Endothelial cell of umbilical vein (primary cell): ENCODE data around the gene TTC13. TPM values are rescaled to one million over a fixed set of nuclear protein-coding genes. Genes with fewer than 3 reads are reported as not detected.

ENCODE experiments used
- BruUV-seq: library from RNA; stranded (reverse); fragments of 400-500 nt; replicated peaks from 2 replicates; lab custom pipeline; 2021; lab: Mats Ljungman, UMichigan
- CTCF ChIA-PET: fragments of 300-600, 350-600 bp; sonication (Branson Sonifier 250); formaldehyde crosslinking; loops from one replicate; lab custom pipeline; 2021; ENCODE audit warnings: antibody characterized with exemption, inconsistent platforms; lab: Charles Lee
- POLR2A ChIA-PET: fragments of 300-600, 350-600 bp; sonication (Branson Sonifier 250); formaldehyde crosslinking; loops from one replicate; lab custom pipeline; 2021; ENCODE audit warnings: antibody characterized with exemption, inconsistent platforms; lab: Charles Lee
- DNase-seq: peaks from one replicate; pipeline ENCODE4 v3.0.0-alpha.2; 2011; ENCODE audit warnings: low read depth, low spot score
- FAIRE-seq: peaks from 2 replicates; lab custom pipeline; 2011; peaks lifted over from hg19 to GRCh38; lab: Jason Lieb, UNC
- H2AFZ ChIP-seq: 2 replicates; pipeline ENCODE4 v1.6.0; 2012; ENCODE audit warnings: low read depth, low read length, control low read depth, inconsistent platforms
- H3K27ac ChIP-seq: 2 replicates; pipeline ENCODE4 v1.5.1; 2011; ENCODE audit warnings: low read depth, mild to moderate bottlenecking, control low read depth, low read length, moderate library complexity; ENCODE audit not compliant: insufficient read depth
- H3K27me3 ChIP-seq, 2 experiments: 2 replicates each; pipeline versions ENCODE4 v1.6.0 to v1.6.1; 2011; ENCODE audit warnings: low read length in 2 of 2, mixed read lengths in 1 of 2; ENCODE audit not compliant: control insufficient read depth in 2 of 2, insufficient read depth in 2 of 2
- H3K36me3 ChIP-seq, 2 experiments: 2 replicates in 1 of 2; 3 replicates in 1 of 2; pipeline ENCODE4 v1.5.1; 2011; ENCODE audit warnings: low read length in 2 of 2, mild to moderate bottlenecking in 1 of 2, moderate library complexity in 1 of 2; ENCODE audit not compliant: control insufficient read depth in 2 of 2, insufficient read depth in 2 of 2; ENCODE audit errors: extremely low read depth in 1 of 2
- H3K4me1 ChIP-seq: 3 replicates; pipeline ENCODE4 v1.5.1; 2011; ENCODE audit warnings: mild to moderate bottlenecking, low read length; ENCODE audit not compliant: control insufficient read depth, insufficient read depth; ENCODE audit errors: extremely low read depth
- H3K4me2 ChIP-seq: 2 replicates; pipeline ENCODE4 v1.6.1; 2011; ENCODE audit warnings: low read length, control low read depth, mixed read lengths; ENCODE audit not compliant: insufficient read depth
- H3K4me3 ChIP-seq, 3 experiments: fragments of 200-600 bp in 1 of 3; sonication (generic), shearing (Covaris generic) in 1 of 3; replicated peaks in 1 of 3; 2 replicates each; pipeline ENCODE4 v1.5.1; 2011 to 2016; ENCODE audit warnings: control low read depth in 3 of 3, low read length in 3 of 3, mild to moderate bottlenecking in 2 of 3, inconsistent platforms in 1 of 3, low read depth in 1 of 3, moderate library complexity in 1 of 3; ENCODE audit not compliant: insufficient read depth in 1 of 3
- H3K79me2 ChIP-seq: 2 replicates; pipeline ENCODE4 v1.6.0; 2012; ENCODE audit warnings: low read length, inconsistent platforms; ENCODE audit not compliant: control insufficient read depth, insufficient read depth
- H3K9ac ChIP-seq: replicated peaks from 2 replicates; pipeline ENCODE3; 2011; ENCODE audit warnings: low read length, control low read depth; ENCODE audit not compliant: insufficient read depth; ENCODE audit errors: extremely low read depth
- H3K9me1 ChIP-seq: replicated peaks from 3 replicates; pipeline ENCODE4 v1.6.0; 2011; ENCODE audit warnings: mild to moderate bottlenecking, low read length; ENCODE audit not compliant: control insufficient read depth, insufficient read depth; ENCODE audit errors: extremely low read depth
- H3K9me3 ChIP-seq: replicated peaks from 2 replicates; pipeline ENCODE4 v1.5.1; 2012; ENCODE audit warnings: low read length, inconsistent platforms; ENCODE audit not compliant: control insufficient read depth, insufficient read depth
- H4K20me1 ChIP-seq: replicated peaks from 2 replicates; pipeline ENCODE3; 2011; ENCODE audit warnings: mild to moderate bottlenecking, low read length; ENCODE audit not compliant: control insufficient read depth, insufficient read depth; ENCODE audit errors: extremely low read depth
- CTCF ChIP-seq, 2 donors: IDR thresholded peaks; 1 replicate in 1 of 2; 2 replicates in 1 of 2; pipeline ENCODE4 v1.5.1; 2011; ENCODE audit warnings: low read length in 2 of 2, mild to moderate bottlenecking in 2 of 2, moderate library complexity in 2 of 2, control low read depth in 1 of 2, inconsistent platforms in 1 of 2, low read depth in 1 of 2; ENCODE audit not compliant: insufficient read depth in 1 of 2; ENCODE audit errors: extremely low read depth in 1 of 2
- EZH2 ChIP-seq: IDR thresholded peaks from 2 replicates; pipeline ENCODE4 v1.6.1; 2012; ENCODE audit warnings: borderline replicate concordance, low read depth, mild to moderate bottlenecking, moderate library complexity, low read length, inconsistent platforms; ENCODE audit not compliant: severe bottlenecking
- FOS ChIP-seq: IDR thresholded peaks from 2 replicates; pipeline ENCODE4 v1.6.1; 2011; ENCODE audit warnings: mild to moderate bottlenecking, low read length, moderate library complexity, borderline replicate concordance; ENCODE audit not compliant: insufficient read depth
- GATA2 ChIP-seq: IDR thresholded peaks from 2 replicates; pipeline ENCODE4 v1.7.0; 2011; ENCODE audit warnings: low read depth, mild to moderate bottlenecking, moderate library complexity, mixed read lengths, low read length; ENCODE audit not compliant: insufficient read length, insufficient read depth
- JUN ChIP-seq: IDR thresholded peaks from 2 replicates; pipeline ENCODE4 v1.6.1; 2011; ENCODE audit warnings: borderline replicate concordance, low read depth; ENCODE audit not compliant: insufficient read length, insufficient read depth
- MYC ChIP-seq: IDR thresholded peaks from one replicate; pipeline ENCODE4 v1.6.1; 2011; ENCODE audit warnings: mild to moderate bottlenecking, low read depth, low read length
- POLR2A ChIP-seq: IDR thresholded peaks from 2 replicates; pipeline ENCODE4 v1.6.1; 2012; ENCODE audit warnings: low read depth, mild to moderate bottlenecking, control low read depth, low read length
- POLR2AphosphoS5 ChIP-seq: IDR thresholded peaks from 2 replicates; pipeline ENCODE4 v1.6.1; 2012; ENCODE audit warnings: low read depth, mild to moderate bottlenecking, control low read depth, low read length, moderate library complexity; ENCODE audit not compliant: insufficient read depth
- dilution Hi-C: fragments of 300-500 bp; cut with MboI; formaldehyde crosslinking; loops from one replicate; pipeline ENCODE4 v1.15.0; 2019; ENCODE audit warnings: low sequenced_read_pairs; ENCODE audit not compliant: extremely low pct_ligation_motif_present
- intact Hi-C: fragments of 100-400 bp; cut with micrococcal nuclease; formaldehyde crosslinking; loops from one replicate; pipeline ENCODE4 v1.10.0; 2022
- polyA plus RNA-seq, 4 experiments: library from polyadenylated mRNA; depleted of rRNA in 3 of 4; stranded (reverse) in 3 of 4; unstranded in 1 of 4; fragments of >200 nt; gene quantifications; 2 replicates each; pipeline versions ENCODE4 v1.2.1 to v1.2.3, GENCODE V29; 2011 to 2012; ENCODE audit warnings: missing spikeins in 1 of 4
- total RNA-seq: library from RNA; stranded (reverse); gene quantifications from 2 replicates; pipeline ENCODE4 v1.2.3, GENCODE V29; 2021
- TF ChIP-seq, protein P1 (sequence below): IDR thresholded peaks from 2 replicates; pipeline ENCODE4 v1.6.1; 2011; ENCODE audit not compliant: insufficient read depth, insufficient read length

Gene TTC13
- total and polyA plus RNA-seq, 2 donors (not counting 3 experiments of a cell fraction or from before 2014, with no cell fraction given), result 8.8 to 23.9 TPM

- no peak overlapping the region for H3K4me3 ChIP-seq
- CTCF ChIA-PET, result interaction anchor here (0.9 to 1.5 kb wide), 3 partner anchors 9 to 11 kb away, joined by 3 to 4 read pairs (median 4); no protein-coding TSS in a partner anchor
- TF ChIP-seq CTCF (IDR thresholded peaks at IDR 0.05; ENCODE audit: extremely low read depth in 1 of 2, insufficient read depth in 1 of 2, low read depth in 1 of 2, low read length in 2 of 2) (no peak), POLR2A (no peak), POLR2AphosphoS5 (no peak), JUN (no peak), MYC (no peak), GATA2 (no peak), FOS (no peak), EZH2 (no peak)
- TF ChIP-seq, protein P1, sequence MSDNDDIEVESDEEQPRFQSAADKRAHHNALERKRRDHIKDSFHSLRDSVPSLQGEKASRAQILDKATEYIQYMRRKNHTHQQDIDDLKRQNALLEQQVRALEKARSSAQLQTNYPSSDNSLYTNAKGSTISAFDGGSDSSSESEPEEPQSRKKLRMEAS, result no peak
- FAIRE-seq (no peak), DNase-seq (no peak)
- H3K27ac ChIP-seq, result no peak overlapping the region
- peaks cover 2 to 10% of the 10 kb centered on the region in 2 experiments for H3K36me3 ChIP-seq
- H3K4me2 ChIP-seq, result no peak overlapping the region
- intact Hi-C loops, result no loop called here
- H3K9me1 ChIP-seq, result no peaks in the 10 kb centered on the region
- H3K9me3 ChIP-seq, result no peaks in the 10 kb centered on the region
- no peaks in the 10 kb centered on the region for H3K79me2 ChIP-seq
- H3K27me3 ChIP-seq, result no peaks in the 10 kb centered on the region
- H3K9ac ChIP-seq, result no peak overlapping the region
- no peak overlapping the region for H2AFZ ChIP-seq
- dilution Hi-C loops, result no loop called here
- POLR2A ChIA-PET, result no interaction called here
- peaks cover 6% of the 10 kb centered on the region for H3K4me1 ChIP-seq
- BruUV-seq, result no TSS peak
- no peaks in the 10 kb centered on the region for H4K20me1 ChIP-seq
These were observed 71.0 kb downstream of the TTC13 start for GRCh38 chr1:230907472-230908205.
